Nephron (organoid): ENCODE results near the gene N4BP3.
A peak's percentile ranks its signal among the peaks of the same experiment; 100 is the strongest.
"Not testable (repeated sequence)": the region's sequence is repeated elsewhere in the genome, so short reads cannot be mapped to it uniquely, and the experiment has no call there.

Experiments used
- H3K27ac Mint-ChIP-seq, 3 experiments: 2 replicates each; pipeline ENCODE4 v1.8.0; 2020; ENCODE audit warnings: mixed read lengths in 3 of 3, mild to moderate bottlenecking in 2 of 3, moderate library complexity in 1 of 3
- H3K27me3 Mint-ChIP-seq: 2 replicates; pipeline ENCODE4 v1.8.0; 2021; ENCODE audit warnings: low read depth, mild to moderate bottlenecking, moderate library complexity, mixed read lengths
- H3K36me3 Mint-ChIP-seq: 2 replicates; pipeline ENCODE4 v1.8.0; 2020; ENCODE audit warnings: low read depth, mixed read lengths
- H3K4me1 Mint-ChIP-seq: 2 replicates; pipeline ENCODE4 v1.8.0; 2020; ENCODE audit warnings: mixed read lengths
- H3K4me3 Mint-ChIP-seq, 3 experiments: 2 replicates each; pipeline ENCODE4 v1.8.0; 2020; ENCODE audit warnings: mild to moderate bottlenecking in 3 of 3, mixed read lengths in 3 of 3, moderate library complexity in 2 of 3
- H3K9me3 Mint-ChIP-seq: 2 replicates; pipeline ENCODE4 v1.8.0; 2020; ENCODE audit warnings: mixed read lengths
- CTCF ChIP-seq, 3 experiments: fragments of 200-600 bp; sonication (generic); IDR thresholded peaks; one replicate each; pipeline ENCODE4 v1.5.0; 2021; ENCODE audit warnings: antibody characterized with exemption in 3 of 3; ENCODE audit not compliant: unreplicated experiment in 3 of 3

The N4BP3 gene

DNA sequence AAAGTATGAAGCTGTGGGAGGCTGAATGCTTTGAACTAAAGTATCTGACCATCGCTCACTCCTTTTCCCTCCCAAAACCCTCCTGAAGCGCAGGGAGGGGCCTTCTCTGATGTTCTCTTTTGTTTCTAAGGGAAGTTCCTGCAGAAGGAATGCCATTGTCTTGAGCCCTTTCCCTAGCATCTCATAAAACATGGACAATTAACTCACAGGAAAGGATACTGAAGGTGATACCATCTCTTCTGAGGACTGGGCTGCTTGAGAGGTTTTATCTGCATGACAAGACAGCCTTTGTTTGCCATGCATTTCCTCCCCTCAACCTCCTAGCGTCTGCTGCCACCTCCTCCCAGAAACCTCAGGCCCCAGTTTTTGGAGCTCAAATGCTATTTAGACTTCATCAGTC is 13.2 kb downstream of the N4BP3 start:
- Mint-ChIP-seq H3K27ac (peak overlapping the region; percentile 12 to 48 (median 17)), H3K27me3 (no peaks in the 10 kb centered on the region), H3K4me3 (peak overlapping the region in 1 of 3 experiments; percentile 31), H3K36me3 (peaks cover 1% of the 10 kb centered on the region), H3K4me1 (peaks cover 41% of the 10 kb centered on the region), H3K9me3 (no peaks in the 10 kb centered on the region)
- TF ChIP-seq CTCF (IDR thresholded peaks at IDR 0.05; ENCODE audit: unreplicated experiment in 3 of 3), result no peak

DNA sequence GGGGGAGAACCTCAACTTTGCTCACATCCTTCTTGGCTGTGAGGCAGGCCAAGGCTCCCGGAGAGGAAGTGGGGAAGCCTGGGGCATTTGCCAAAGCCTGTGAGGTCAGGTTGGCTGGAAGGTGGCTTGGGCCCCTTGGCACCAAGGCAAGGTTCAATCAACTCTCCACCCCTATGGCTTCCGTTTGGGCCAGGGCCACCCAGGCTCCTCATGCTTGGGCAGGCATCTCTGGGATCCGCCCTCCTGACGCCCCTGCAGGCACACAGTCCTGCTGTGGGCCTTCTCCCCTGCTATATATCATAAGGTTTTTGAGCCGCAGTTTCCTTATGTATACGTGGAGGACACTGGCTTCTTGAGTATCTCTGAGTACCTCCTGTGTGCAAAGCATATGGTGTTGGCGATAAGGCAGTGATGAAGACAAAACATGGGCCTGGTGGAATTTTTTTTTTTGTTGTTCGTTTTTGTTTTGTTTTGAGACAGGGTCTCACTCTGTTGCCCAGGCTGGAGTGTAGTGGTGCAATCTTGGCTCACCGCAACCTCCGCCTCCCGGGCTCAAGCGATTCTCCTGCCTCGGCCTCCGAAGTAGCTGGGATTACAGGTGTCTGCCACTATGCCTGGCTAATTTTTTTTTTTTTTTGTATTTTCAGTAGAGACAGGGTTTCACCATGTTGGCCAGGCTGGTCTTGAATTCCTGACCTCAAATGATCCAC is 14.1 kb downstream of the N4BP3 start:
- H3K27me3 Mint-ChIP-seq, H3K36me3 Mint-ChIP-seq, H3K9me3 Mint-ChIP-seq: not testable (repeated sequence)
- Mint-ChIP-seq H3K27ac (peak overlapping the region in 2 of 3 experiments; percentile 12 to 32), H3K4me1 (peaks cover 42% of the 10 kb centered on the region), H3K4me3 (peak overlapping the region; percentile 9 to 64 (median 58))

DNA sequence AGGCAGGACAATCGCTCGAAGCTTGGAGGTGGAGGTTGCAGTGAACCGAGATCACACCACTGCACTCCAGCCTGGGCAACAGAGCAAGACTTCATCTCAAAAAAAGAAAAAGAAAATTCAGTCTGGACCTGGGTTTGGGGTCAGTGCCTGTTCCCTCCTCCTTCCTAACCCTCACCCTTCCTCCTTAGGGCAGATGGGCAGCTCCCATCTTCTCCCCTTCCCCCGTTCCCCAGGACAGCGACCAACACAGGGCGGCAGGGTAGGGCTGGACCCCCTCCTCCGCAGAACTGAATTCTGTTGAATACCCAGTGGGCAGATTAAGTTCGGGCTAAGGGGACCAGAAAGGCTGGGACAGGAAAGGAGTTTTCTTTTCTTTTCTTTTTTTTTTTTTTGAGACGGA is 16.0 kb downstream of the N4BP3 start:
- Mint-ChIP-seq H3K4me3 (peak overlapping the region; percentile 23 to 53 (median 42)), H3K4me1 (peaks cover 32% of the 10 kb centered on the region), H3K27me3 (no peaks in the 10 kb centered on the region), H3K36me3 (peaks cover 11% of the 10 kb centered on the region), H3K27ac (no peak overlapping the region), H3K9me3 (no peaks in the 10 kb centered on the region)
- TF ChIP-seq CTCF (IDR thresholded peaks at IDR 0.05; ENCODE audit: unreplicated experiment in 3 of 3), result no peak

GRCh38 chr5:178130234-178130575 is 16.9 kb downstream of the N4BP3 start:
- H3K27ac Mint-ChIP-seq, result peak overlapping the region; percentile 73 to 96 (median 93)
- not testable (repeated sequence) for H3K9me3 Mint-ChIP-seq, H3K27me3 Mint-ChIP-seq
- H3K36me3 Mint-ChIP-seq, result peaks cover 12% of the 10 kb centered on the region
- peak overlapping the region; percentile 78 to 86 (median 85) for H3K4me3 Mint-ChIP-seq
- peaks cover 23% of the 10 kb centered on the region for H3K4me1 Mint-ChIP-seq

- TF ChIP-seq CTCF (IDR thresholded peaks at IDR 0.05; ENCODE audit: unreplicated experiment in 3 of 3), result no peak
- H3K4me3 Mint-ChIP-seq, result peak within 1 kb of the TSS; percentile 81 to 86 (median 85)
- peak within 1 kb of the TSS; percentile 73 to 96 (median 93) for H3K27ac Mint-ChIP-seq
- H3K4me1 Mint-ChIP-seq, result peaks cover 17% of the 10 kb centered on the region
- H3K9me3 Mint-ChIP-seq, result no peaks in the 10 kb centered on the region
- no peaks in the 10 kb centered on the region for H3K27me3 Mint-ChIP-seq
- peaks cover 12% of the 10 kb centered on the region for H3K36me3 Mint-ChIP-seq
Observed at GRCh38 chr5:178130576-178131445, 17.5 kb downstream of the N4BP3 start, which contains the start of gene RMND5B. TSS of gene RMND5B (plus strand) at chr5:178131014. CDS start at chr5:178138120, 7,106 bp downstream.

DNA sequence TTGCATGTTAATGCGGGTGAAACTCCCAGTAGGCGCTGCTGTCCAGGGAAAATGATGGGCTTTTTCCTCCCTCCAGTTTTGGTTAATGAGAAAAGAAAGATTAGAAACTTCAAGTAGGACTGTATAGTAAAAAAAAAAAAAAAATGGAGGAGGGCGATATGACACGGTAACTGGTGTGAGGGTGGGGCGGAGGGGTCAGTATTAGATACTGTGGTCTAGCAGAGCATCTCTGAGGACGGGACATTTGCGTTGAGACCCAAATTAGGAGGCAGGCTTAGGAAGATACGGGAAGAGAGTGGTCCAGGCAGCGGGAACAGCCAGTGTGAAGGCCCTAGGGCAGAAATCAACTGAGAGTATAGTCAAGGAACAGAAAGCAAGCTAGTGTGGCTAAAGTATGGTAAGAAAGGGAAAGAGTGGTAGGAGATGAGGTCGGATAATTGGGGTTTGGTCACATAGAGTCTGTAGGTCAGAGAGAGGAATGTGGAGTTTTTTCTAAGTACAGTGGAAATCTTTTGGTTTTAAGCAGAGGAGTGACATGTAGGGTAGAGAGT is 18.2 kb downstream of the N4BP3 start:
- Mint-ChIP-seq H3K27ac (peak overlapping the region; percentile 19 to 58 (median 36)), H3K4me1 (peaks cover 15% of the 10 kb centered on the region), H3K27me3 (no peaks in the 10 kb centered on the region), H3K9me3 (no peaks in the 10 kb centered on the region), H3K4me3 (peak overlapping the region; percentile 81 to 83 (median 83)), H3K36me3 (peaks cover 12% of the 10 kb centered on the region)
- TF ChIP-seq CTCF (IDR thresholded peaks at IDR 0.05; ENCODE audit: unreplicated experiment in 3 of 3), result no peak
